GM15510 (cell line): ENCODE measurements around the gene LBHD2.

ENCODE experiments used
- POLR2A ChIP-seq: IDR thresholded peaks from 3 replicates; pipeline ENCODE4 v1.6.1; 2011; ENCODE audit warnings: borderline replicate concordance; ENCODE audit not compliant: insufficient read length; ENCODE audit errors: extremely low read depth

Gene LBHD2

DNA sequence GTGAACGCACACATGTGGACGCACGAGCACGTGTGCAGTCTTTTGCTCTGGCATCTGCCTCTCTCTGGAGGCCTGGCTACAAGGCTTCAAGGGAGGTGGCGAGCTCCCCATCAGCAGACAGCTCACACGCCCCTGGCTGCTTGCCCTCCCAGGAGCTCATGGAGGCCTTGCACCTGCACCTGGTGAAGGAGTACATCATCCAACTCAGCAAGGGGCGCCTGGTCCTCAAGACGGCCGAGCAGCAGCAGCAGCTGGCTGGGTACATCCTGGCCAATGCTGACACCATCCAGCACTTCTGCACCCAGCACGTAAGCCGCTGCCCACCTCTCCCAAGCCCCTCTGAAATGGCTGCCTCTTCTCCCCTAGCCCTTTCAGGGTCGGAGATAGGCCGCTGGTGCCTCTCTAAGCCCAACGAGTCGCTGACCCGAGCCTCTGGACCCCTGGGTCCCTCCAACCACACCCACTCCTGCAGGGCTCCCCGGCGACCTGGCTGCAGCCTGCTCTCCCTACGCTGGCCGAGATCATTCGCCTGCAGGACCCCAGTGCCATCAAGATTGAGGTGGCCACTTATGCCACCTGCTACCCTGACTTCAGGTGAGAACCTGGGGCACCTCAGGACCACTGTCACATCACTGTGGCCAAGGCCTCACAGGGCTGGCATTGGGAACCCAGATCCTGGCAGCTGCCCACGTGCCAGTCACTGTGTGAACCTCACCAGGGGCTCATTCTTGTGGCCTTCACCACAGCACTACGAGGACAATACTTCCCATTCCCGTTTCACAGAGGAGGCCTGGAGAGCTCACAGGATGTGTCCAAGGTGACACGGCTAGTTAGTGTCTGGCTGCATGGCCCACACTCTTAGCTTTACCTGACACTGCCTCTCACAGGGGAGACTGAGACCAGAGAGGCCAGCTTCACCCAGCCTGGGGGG lies 49.5 kb downstream of the LBHD2 start:
- TF ChIP-seq POLR2A, result no peak

GRCh38 chr14:103134405-103134804 lies 50.4 kb downstream of the LBHD2 start:
- TF ChIP-seq POLR2A, result no peak

GRCh38 chr14:103134919-103135318 lies 50.9 kb downstream of the LBHD2 start:
- no peak for TF ChIP-seq POLR2A

GRCh38 chr14:103135333-103136260 lies 51.6 kb downstream of the LBHD2 start:
- no peak for TF ChIP-seq POLR2A

DNA sequence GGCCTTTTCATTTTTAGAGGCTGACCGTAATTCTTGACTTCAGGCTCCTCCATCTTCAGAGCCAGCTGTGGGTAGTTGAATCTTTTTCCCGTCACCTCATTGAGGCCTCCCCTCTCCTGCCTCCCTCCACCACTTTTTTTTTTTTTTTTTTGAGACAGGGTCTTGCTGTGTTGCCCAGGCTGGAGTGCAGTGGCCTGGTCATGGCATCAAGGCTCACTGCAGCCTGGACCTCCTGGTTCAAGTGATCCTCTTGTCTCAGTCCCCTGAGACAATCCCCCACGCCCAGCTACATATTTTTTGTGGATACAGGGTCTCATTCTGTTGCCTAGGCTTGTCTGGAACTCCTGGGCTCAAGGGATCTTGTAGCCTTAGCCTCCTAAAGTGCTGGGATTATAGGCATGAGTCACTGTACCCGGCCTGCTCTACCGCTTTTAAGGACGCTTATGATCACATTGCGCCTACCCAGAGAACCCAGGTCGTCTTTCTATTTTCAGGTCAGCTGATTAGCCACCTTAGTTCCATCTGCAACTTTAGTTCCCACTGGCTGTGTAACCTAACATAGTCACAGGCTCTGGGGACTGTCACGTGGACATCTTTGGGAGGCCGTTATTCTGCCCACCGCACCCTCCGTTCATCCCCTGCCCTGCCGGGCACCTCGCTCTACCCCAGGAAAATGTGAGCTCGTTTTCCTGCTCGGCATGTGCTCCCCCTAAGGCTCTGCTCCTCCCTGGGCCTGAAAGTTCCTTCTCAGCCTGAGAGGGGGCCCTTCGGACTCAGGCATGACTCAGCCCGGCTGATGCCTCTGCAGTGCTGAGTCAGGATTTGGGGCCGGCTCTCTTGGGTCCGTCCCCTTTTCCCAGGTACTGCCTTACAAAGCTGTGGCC lies 52.6 kb downstream of the LBHD2 start:
- TF ChIP-seq POLR2A, result no peak

- no peak for TF ChIP-seq POLR2A
These were observed 53.8 kb downstream of the LBHD2 start for GRCh38 chr14:103137689-103138300.

DNA sequence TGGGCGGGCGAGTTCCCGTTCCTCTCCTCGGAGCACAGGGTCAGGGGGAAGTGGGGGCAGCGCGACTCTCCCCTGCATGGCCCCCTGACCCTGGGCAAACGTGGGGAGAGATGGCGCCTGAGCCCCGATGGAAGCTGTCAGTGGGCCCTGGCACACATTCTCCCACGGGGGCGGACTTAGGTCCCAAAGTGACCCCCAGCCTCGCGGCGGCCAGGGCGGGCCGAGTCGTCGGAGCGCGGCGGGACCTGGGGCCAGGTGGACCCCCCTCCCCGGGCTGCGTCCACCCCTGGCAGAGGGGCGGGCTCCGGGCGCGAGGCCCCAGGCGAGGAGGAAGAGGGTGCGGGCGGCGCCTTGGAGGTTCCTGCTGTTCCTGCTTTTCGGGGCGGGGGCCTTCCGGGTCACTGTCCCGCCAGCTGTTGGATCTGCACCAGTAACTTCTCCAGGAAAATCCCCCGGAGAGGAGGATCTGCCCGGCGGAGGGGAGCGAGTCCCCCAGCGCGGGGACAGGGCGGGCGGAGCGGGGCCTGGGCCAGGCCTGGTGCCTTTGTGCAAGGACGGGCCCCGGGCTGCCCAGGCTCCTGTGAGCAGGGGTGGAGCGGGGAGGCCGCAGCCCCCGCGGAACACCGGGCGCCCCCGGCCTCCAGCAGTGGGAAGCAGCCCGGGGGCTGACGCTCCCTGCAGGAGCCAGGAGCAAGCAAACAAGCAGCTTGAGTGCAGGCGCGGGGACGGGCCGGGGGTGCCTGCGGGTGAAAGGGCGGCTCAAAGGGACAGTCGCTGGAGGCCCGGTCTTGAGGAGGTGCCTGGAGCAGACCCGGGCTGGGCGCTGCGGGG lies 54.5 kb downstream of the LBHD2 start:
- no peak for TF ChIP-seq POLR2A

GRCh38 chr14:103139132-103140025 lies 55.4 kb downstream of the LBHD2 start:
- no peak for TF ChIP-seq POLR2A
